NCI-H2107 (cell line): ENCODE measurements around the gene WFDC11.

ENCODE experiments used
- DNase-seq: peaks from one replicate; lab custom pipeline; 2025; lab: John Stamatoyannopoulos, UW

The WFDC11 gene

GRCh38 chr20:45626540-45626939, 43.5 kb downstream of the WFDC11 start:
- DNase-seq = no peak

GRCh38 chr20:45621593-45621992, 48.4 kb downstream of the WFDC11 start:
- no peak for DNase-seq

GRCh38 chr20:45617591-45617990, 52.4 kb downstream of the WFDC11 start:
- no peak for DNase-seq

GRCh38 chr20:45612314-45612713, 57.7 kb downstream of the WFDC11 start:
- no peak for DNase-seq

- no peak for DNase-seq
Measured at GRCh38 chr20:45611054-45611453, 59.0 kb downstream of the WFDC11 start.

GRCh38 chr20:45607810-45608209, 62.2 kb downstream of the WFDC11 start:
- DNase-seq = no peak
